ENCODE measurements around the gene TRAPPC11.

TRAPPC11 gene

DNA sequence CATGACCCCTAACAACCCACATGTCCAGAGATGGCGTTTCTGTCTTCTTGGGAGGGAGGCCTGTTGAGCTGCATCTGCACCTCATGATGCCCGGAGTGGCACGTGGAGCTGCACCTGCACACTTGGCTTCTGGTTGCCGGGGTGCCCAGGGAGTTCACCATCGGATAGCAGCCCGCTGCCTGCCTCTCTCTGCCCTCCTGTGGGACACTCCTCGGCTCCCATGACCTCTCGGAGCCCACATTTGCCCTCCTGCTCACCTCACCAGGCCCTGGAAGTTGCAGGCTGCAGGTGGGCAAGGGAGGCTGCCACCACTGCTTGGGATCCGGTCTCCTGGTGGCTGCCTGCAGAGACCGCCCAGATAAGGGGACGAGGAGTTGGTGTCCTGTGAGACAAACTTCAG, 74.1 kb downstream of the TRAPPC11 start:
- no peak for DNase-seq (ENCODE audit: low spot score)
- H3K9me3 ChIP-seq (replicated peaks in 1 of 2; ENCODE audit: control insufficient read depth in 2 of 2, insufficient read depth in 1 of 2, low read depth in 1 of 2, low read length in 2 of 2) = no peaks in the 10 kb centered on the region
- no peak overlapping the region for H4K8ac ChIP-seq (ENCODE audit: low read depth, low read length)
- no peak overlapping the region for H3K14ac ChIP-seq (ENCODE audit: low read length)
- no peak overlapping the region for H2BK12ac ChIP-seq (ENCODE audit: low read length)
- H3K4me1 ChIP-seq (ENCODE audit: control insufficient read depth in 2 of 2, insufficient read depth in 1 of 2, low read depth in 1 of 2, low read length in 2 of 2) = no peaks in the 10 kb centered on the region
- peak overlapping the region; percentile 79 for H2BK15ac ChIP-seq (ENCODE audit: low read length)
- WGBS, 2 donors (ENCODE audit: extremely low coverage in 2 of 2, insufficient read length in 2 of 2, insufficient replicate concordance in 1 of 2) = no CpG with 5 or more reads among the region's 11 CpGs
- no peak overlapping the region for H3K4me3 ChIP-seq (ENCODE audit: low read length in 2 of 2)
- no peak overlapping the region for H2AFZ ChIP-seq (ENCODE audit: low read length)
- no peak overlapping the region for H3K27ac ChIP-seq (replicated peaks; ENCODE audit: low read length)
- H2AK5ac ChIP-seq (ENCODE audit: low read depth, low read length) = peak overlapping the region; percentile 31
- H3K9ac ChIP-seq (ENCODE audit: low read depth, low read length, poor library complexity) = no peak overlapping the region
- H3K23ac ChIP-seq (ENCODE audit: low read depth, low read length, poor library complexity) = no peak overlapping the region
- no peaks in the 10 kb centered on the region for H3K36me3 ChIP-seq (replicated peaks in 1 of 2; ENCODE audit: control insufficient read depth in 2 of 2, insufficient read depth in 2 of 2, low read length in 2 of 2)
- no peak overlapping the region for H3K18ac ChIP-seq (ENCODE audit: low read length)
- no peak overlapping the region for H3K4me2 ChIP-seq (ENCODE audit: insufficient read depth, low read length, poor library complexity, severe bottlenecking)
- no peak overlapping the region for H2BK5ac ChIP-seq (ENCODE audit: low read length)
- H2BK120ac ChIP-seq (ENCODE audit: low read depth, low read length) = no peak overlapping the region
- no peaks in the 10 kb centered on the region for H3K79me1 ChIP-seq (ENCODE audit: low read depth, low read length)
- H3K4ac ChIP-seq (ENCODE audit: low read length) = no peak overlapping the region
- peaks cover 0 to 16% (median 0%) of the 10 kb centered on the region in 3 experiments for H3K27me3 ChIP-seq (ENCODE audit: control insufficient read depth in 3 of 3, insufficient read depth in 3 of 3, low read depth in 1 of 3, low read length in 3 of 3)
- no peak overlapping the region for H4K91ac ChIP-seq (ENCODE audit: low read depth, low read length, poor library complexity)

DNA sequence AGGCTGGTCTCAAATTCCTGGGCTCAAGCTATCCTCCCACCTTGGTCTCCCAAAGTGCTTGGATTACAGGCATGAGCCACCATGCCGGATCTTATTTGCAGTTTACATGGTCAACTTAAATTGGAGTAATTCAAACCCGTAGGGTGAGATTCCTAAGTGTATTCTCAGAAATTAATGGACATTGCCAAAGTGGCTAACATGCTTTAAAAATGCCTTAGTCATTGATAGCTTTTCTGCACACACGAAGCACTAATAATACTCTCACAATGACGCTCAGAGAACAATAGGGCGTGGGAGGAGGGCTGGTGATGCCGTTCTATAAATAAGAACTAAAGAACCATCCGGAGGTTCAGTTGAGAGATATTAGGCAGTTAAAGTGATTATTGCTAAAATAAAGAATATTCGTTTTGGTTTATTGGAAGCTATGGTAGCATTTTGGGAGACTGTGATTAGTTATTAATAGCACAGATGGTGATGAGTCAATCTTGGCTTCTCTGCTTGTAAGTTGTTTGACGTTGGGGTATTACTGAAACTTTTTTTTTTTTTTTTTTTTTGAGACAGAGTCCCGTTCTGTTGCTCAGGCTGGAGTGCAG, 79.1 kb downstream of the TRAPPC11 start:
- H3K9me3 ChIP-seq (replicated peaks in 1 of 2; ENCODE audit: control insufficient read depth in 2 of 2, insufficient read depth in 1 of 2, low read depth in 1 of 2, low read length in 2 of 2) = no peaks in the 10 kb centered on the region
- no peak overlapping the region for H3K9ac ChIP-seq (ENCODE audit: low read depth, low read length, poor library complexity)
- H2BK120ac ChIP-seq (ENCODE audit: low read depth, low read length) = no peak overlapping the region
- H3K4me3 ChIP-seq (ENCODE audit: low read length in 2 of 2) = no peak overlapping the region
- no peak overlapping the region for H3K4ac ChIP-seq (ENCODE audit: low read length)
- H3K27me3 ChIP-seq (ENCODE audit: control insufficient read depth in 3 of 3, insufficient read depth in 3 of 3, low read depth in 1 of 3, low read length in 3 of 3) = peaks cover 0 to 3% (median 0%) of the 10 kb centered on the region in 3 experiments
- H3K79me1 ChIP-seq (ENCODE audit: low read depth, low read length) = no peaks in the 10 kb centered on the region
- H4K91ac ChIP-seq (ENCODE audit: low read depth, low read length, poor library complexity) = no peak overlapping the region
- DNase-seq (ENCODE audit: low spot score) = no peak
- no peak overlapping the region for H3K23ac ChIP-seq (ENCODE audit: low read depth, low read length, poor library complexity)
- no peak overlapping the region for H2AFZ ChIP-seq (ENCODE audit: low read length)
- H3K36me3 ChIP-seq (replicated peaks in 1 of 2; ENCODE audit: control insufficient read depth in 2 of 2, insufficient read depth in 2 of 2, low read length in 2 of 2) = no peaks in the 10 kb centered on the region
- H3K4me1 ChIP-seq (ENCODE audit: control insufficient read depth in 2 of 2, insufficient read depth in 1 of 2, low read depth in 1 of 2, low read length in 2 of 2) = no peaks in the 10 kb centered on the region
- no peak overlapping the region for H3K18ac ChIP-seq (ENCODE audit: low read length)
- H2BK12ac ChIP-seq (ENCODE audit: low read length) = no peak overlapping the region
- no peak overlapping the region for H2AK5ac ChIP-seq (ENCODE audit: low read depth, low read length)
- WGBS, 2 donors (ENCODE audit: extremely low coverage in 2 of 2, insufficient read length in 2 of 2, insufficient replicate concordance in 1 of 2) = no CpG with 5 or more reads among the region's 10 CpGs
- no peak overlapping the region for H3K27ac ChIP-seq (replicated peaks; ENCODE audit: low read length)
- no peak overlapping the region for H3K4me2 ChIP-seq (ENCODE audit: insufficient read depth, low read length, poor library complexity, severe bottlenecking)
- H2BK5ac ChIP-seq (ENCODE audit: low read length) = no peak overlapping the region
- no peak overlapping the region for H4K8ac ChIP-seq (ENCODE audit: low read depth, low read length)
- no peak overlapping the region for H2BK15ac ChIP-seq (ENCODE audit: low read length)
- H3K14ac ChIP-seq (ENCODE audit: low read length) = no peak overlapping the region

DNA sequence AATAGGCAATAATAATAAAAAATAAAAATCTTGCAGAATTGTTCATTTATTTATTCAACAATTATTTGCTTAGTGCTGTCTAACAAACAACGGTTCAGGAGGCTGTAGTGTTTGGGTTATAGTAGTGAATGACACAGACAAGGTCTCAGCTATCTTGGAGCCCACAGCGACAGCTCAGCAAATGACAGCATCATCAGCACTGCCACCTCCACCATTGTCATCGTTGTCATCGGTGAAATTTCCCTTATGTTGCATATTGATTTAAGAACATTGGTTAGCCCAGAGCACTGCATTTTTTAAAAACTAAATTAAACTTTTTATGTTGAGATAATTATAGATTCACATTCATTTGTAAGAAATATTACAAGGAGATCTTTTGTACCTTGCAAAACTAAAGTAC, 79.9 kb downstream of the TRAPPC11 start:
- H2AK5ac ChIP-seq (ENCODE audit: low read depth, low read length) = no peak overlapping the region
- H3K9me3 ChIP-seq (replicated peaks in 1 of 2; ENCODE audit: control insufficient read depth in 2 of 2, insufficient read depth in 1 of 2, low read depth in 1 of 2, low read length in 2 of 2) = no peaks in the 10 kb centered on the region
- no peaks in the 10 kb centered on the region for H3K79me1 ChIP-seq (ENCODE audit: low read depth, low read length)
- no peaks in the 10 kb centered on the region for H3K27me3 ChIP-seq (ENCODE audit: control insufficient read depth in 3 of 3, insufficient read depth in 3 of 3, low read depth in 1 of 3, low read length in 3 of 3)
- no peak overlapping the region for H2BK12ac ChIP-seq (ENCODE audit: low read length)
- no peak overlapping the region for H3K23ac ChIP-seq (ENCODE audit: low read depth, low read length, poor library complexity)
- H3K4me1 ChIP-seq (ENCODE audit: control insufficient read depth in 2 of 2, insufficient read depth in 1 of 2, low read depth in 1 of 2, low read length in 2 of 2) = no peaks in the 10 kb centered on the region
- H3K18ac ChIP-seq (ENCODE audit: low read length) = no peak overlapping the region
- H3K9ac ChIP-seq (ENCODE audit: low read depth, low read length, poor library complexity) = no peak overlapping the region
- no peak overlapping the region for H2BK120ac ChIP-seq (ENCODE audit: low read depth, low read length)
- no peak overlapping the region for H3K4ac ChIP-seq (ENCODE audit: low read length)
- H2BK15ac ChIP-seq (ENCODE audit: low read length) = no peak overlapping the region
- H3K36me3 ChIP-seq (replicated peaks in 1 of 2; ENCODE audit: control insufficient read depth in 2 of 2, insufficient read depth in 2 of 2, low read length in 2 of 2) = no peaks in the 10 kb centered on the region
- H4K8ac ChIP-seq (ENCODE audit: low read depth, low read length) = no peak overlapping the region
- no peak overlapping the region for H3K14ac ChIP-seq (ENCODE audit: low read length)
- no peak for DNase-seq (ENCODE audit: low spot score)
- no CpG with 5 or more reads among the region's 4 CpGs for WGBS, 2 donors (ENCODE audit: extremely low coverage in 2 of 2, insufficient read length in 2 of 2, insufficient replicate concordance in 1 of 2)
- H2AFZ ChIP-seq (ENCODE audit: low read length) = no peak overlapping the region
- H2BK5ac ChIP-seq (ENCODE audit: low read length) = no peak overlapping the region
- H3K27ac ChIP-seq (replicated peaks; ENCODE audit: low read length) = no peak overlapping the region
- no peak overlapping the region for H3K4me3 ChIP-seq (ENCODE audit: low read length in 2 of 2)
- no peak overlapping the region for H3K4me2 ChIP-seq (ENCODE audit: insufficient read depth, low read length, poor library complexity, severe bottlenecking)
- no peak overlapping the region for H4K91ac ChIP-seq (ENCODE audit: low read depth, low read length, poor library complexity)

DNA sequence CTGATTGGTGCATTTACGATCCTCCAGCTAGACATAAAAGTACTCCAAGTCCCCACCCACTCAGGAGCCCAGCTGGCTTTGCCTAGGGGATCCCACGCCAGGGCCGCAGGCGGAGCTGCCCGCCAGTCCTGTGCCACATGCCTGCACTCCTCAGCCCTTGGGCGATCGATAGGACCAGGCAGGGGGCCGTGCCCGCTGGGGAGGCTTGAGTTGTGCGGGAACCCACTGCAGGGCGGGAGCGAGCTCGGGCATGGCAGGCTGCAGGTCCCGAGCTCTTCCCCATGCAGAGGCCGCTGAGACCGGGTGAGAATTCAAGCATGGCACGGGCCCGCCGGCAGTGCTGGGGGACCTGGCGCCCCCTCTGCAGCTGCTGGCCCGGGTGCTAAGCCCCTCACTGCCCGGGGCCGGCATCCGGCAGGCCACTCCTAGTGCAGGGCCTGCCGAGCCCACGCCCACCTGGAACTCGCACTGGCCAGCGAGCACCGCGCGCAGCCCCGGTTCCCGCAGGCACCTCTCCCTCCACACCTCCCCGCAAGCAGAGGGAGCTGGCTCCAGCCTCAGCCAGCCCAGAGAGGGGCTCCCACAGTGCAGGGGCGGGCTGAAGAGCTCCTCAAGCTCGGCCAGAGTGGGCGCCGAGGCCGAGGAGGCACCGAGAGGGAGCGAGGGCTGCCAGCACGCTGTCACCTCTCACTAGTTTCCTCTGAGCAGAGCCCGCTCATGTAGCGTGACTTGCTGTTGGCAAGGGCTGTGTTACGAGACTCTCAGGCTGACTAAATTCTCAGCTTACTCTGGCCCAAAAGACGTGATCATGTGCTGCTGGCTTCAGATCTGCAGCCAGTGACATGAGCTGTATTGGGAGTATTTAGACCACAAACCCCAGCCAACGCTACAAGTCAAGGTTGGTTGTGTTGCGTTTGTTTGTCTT, 87.5 kb downstream of the TRAPPC11 start:
- Histone ChIP-seq H3K36me3 (replicated peaks in 1 of 2; ENCODE audit: control insufficient read depth in 2 of 2, insufficient read depth in 2 of 2, low read length in 2 of 2) (no peaks in the 10 kb centered on the region), H2BK120ac (ENCODE audit: low read depth, low read length) (no peak overlapping the region), H3K4me2 (ENCODE audit: insufficient read depth, low read length, poor library complexity, severe bottlenecking) (no peak overlapping the region), H4K91ac (ENCODE audit: low read depth, low read length, poor library complexity) (no peak overlapping the region), H2AFZ (ENCODE audit: low read length) (no peak overlapping the region), H3K4me3 (ENCODE audit: low read length in 2 of 2) (no peak overlapping the region), H4K8ac (ENCODE audit: low read depth, low read length) (peak overlapping the region; percentile 43), H3K23ac (ENCODE audit: low read depth, low read length, poor library complexity) (no peak overlapping the region), H2AK5ac (ENCODE audit: low read depth, low read length) (no peak overlapping the region), H3K27me3 (ENCODE audit: control insufficient read depth in 3 of 3, insufficient read depth in 3 of 3, low read depth in 1 of 3, low read length in 3 of 3) (no peaks in the 10 kb centered on the region), H3K27ac (replicated peaks; ENCODE audit: low read length) (no peak overlapping the region), H2BK15ac (ENCODE audit: low read length) (no peak overlapping the region), H3K14ac (ENCODE audit: low read length) (peak overlapping the region; percentile 21), H2BK5ac (ENCODE audit: low read length) (no peak overlapping the region), H3K9me3 (replicated peaks in 1 of 2; ENCODE audit: control insufficient read depth in 2 of 2, insufficient read depth in 1 of 2, low read depth in 1 of 2, low read length in 2 of 2) (peaks cover 4% of the 10 kb centered on the region in 2 donors), H3K9ac (ENCODE audit: low read depth, low read length, poor library complexity) (peak overlapping the region; percentile 77), H3K4me1 (ENCODE audit: control insufficient read depth in 2 of 2, insufficient read depth in 1 of 2, low read depth in 1 of 2, low read length in 2 of 2) (no peaks in the 10 kb centered on the region), H3K18ac (ENCODE audit: low read length) (no peak overlapping the region), H2BK12ac (ENCODE audit: low read length) (no peak overlapping the region), H3K79me1 (ENCODE audit: low read depth, low read length) (no peaks in the 10 kb centered on the region), H3K4ac (ENCODE audit: low read length) (no peak overlapping the region)
- no CpG with 5 or more reads among the region's 48 CpGs for WGBS, 2 donors (ENCODE audit: extremely low coverage in 2 of 2, insufficient read length in 2 of 2, insufficient replicate concordance in 1 of 2)
- DNase-seq (ENCODE audit: low spot score) = no peak

All from neuronal stem cell (in vitro differentiated cells).